Thoracic aorta (tissue), 2 donors: Measurements from ENCODE around the gene ZNF555. TPM values are rescaled to one million over a fixed set of nuclear protein-coding genes. Genes with fewer than 3 reads are reported as not detected.

ENCODE experiments used
- ATAC-seq: fragments of 150-250 bp; one replicate; pipeline ENCODE4 v1.8.0; 2017; ENCODE audit warnings: low read depth; ENCODE audit not compliant: insufficient number of reproducible peaks, low FRiP score
- DNase-seq: peaks from one replicate; pipeline ENCODE4 v3.0.0-alpha.2; 2020; ENCODE audit warnings: low spot score
- H3K27ac ChIP-seq, 2 donors: fragments of 200-600 bp; sonication (generic); 1 replicate in 1 of 2; 2 replicates in 1 of 2; pipeline ENCODE4 v1.5.1; 2016; ENCODE audit warnings: mild to moderate bottlenecking in 2 of 2, moderate library complexity in 2 of 2
- H3K27me3 ChIP-seq: fragments of 200-600 bp; sonication (generic); replicated peaks from 2 replicates; pipeline ENCODE4 v1.6.0; 2016; ENCODE audit warnings: mild to moderate bottlenecking; ENCODE audit not compliant: insufficient read depth
- H3K36me3 ChIP-seq: fragments of 200-600 bp; sonication (generic); one replicate; pipeline ENCODE4 v1.5.1; 2016
- H3K4me1 ChIP-seq, 2 donors: fragments of 200-600 bp; sonication (generic); 1 replicate in 1 of 2; 2 replicates in 1 of 2; pipeline versions ENCODE4 v1.5.1 to v1.6.0; 2016; ENCODE audit warnings: low read depth in 2 of 2, mild to moderate bottlenecking in 1 of 2; ENCODE audit not compliant: control insufficient read depth in 1 of 2
- H3K4me3 ChIP-seq: fragments of 200-600 bp; sonication (generic); 2 replicates; pipeline ENCODE4 v1.5.1; 2016; ENCODE audit warnings: mild to moderate bottlenecking
- H3K9me3 ChIP-seq: fragments of 200-600 bp; sonication (generic); 2 replicates; pipeline ENCODE4 v1.5.1; 2016
- total RNA-seq, 2 donors: library from RNA; depleted of rRNA; stranded (reverse); fragments of >200 nt; gene quantifications; one replicate each; pipeline versions ENCODE4 v1.1.0 to v1.2.3, GENCODE V29; 2016
- TF ChIP-seq, protein P1 (sequence below): fragments of 200-600 bp; sonication (generic); IDR thresholded peaks from one replicate; pipeline ENCODE4 v1.5.1; 2019; ENCODE audit warnings: antibody characterized with exemption

Gene ZNF555
- total RNA-seq, 2 donors from 2014 or later: 5.4 to 12.5 TPM

DNA sequence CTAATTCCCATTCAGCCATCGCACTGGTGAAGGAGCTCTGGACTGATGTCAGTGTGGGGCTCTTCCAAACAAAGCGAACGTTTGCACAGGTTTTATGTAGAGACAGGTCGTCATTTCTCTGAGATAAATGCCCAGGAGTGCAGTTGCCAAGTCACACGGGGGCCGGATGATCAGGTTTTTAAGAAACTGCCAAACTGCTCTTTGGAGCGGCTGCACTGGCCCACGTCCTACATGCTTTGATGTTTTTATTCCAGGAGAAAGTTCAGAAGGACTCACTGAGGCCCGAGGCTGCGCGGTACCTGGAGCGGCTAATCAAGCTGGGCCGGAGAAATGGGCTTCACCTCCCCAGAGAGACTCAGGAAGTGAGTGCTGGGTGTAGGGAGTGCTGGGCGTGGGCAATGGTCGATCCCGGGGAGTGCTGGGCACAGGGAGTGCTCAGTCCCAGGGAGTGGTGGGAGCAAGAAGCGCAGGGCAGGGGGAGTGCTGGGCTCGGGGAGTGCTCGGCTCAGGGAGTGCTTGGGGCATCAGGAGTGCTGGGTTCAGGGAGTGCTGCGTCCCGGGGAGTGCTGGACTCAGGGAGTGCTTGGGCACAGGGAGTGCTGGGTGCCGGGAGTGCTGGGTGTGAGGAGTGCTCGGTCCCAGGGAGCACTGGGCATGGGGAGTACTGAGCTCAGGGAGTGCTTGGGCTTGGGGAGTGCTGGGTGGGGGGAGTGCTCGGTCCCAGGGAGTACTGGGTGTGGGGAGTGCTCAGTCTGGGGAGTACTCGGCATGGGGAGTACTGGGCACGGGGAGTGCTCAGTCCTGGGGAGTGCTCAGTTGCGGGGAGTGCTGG is 45.2 kb upstream of the ZNF555 start:
- Histone ChIP-seq H3K4me3 (no peak overlapping the region), H3K36me3 (peaks cover 4% of the 10 kb centered on the region), H3K27ac (no peak overlapping the region), H3K9me3 (no peaks in the 10 kb centered on the region), H3K27me3 (no peaks in the 10 kb centered on the region), H3K4me1 (no peaks in the 10 kb centered on the region)
- ATAC-seq (no peak), DNase-seq (no peak)
- TF ChIP-seq, protein P1, sequence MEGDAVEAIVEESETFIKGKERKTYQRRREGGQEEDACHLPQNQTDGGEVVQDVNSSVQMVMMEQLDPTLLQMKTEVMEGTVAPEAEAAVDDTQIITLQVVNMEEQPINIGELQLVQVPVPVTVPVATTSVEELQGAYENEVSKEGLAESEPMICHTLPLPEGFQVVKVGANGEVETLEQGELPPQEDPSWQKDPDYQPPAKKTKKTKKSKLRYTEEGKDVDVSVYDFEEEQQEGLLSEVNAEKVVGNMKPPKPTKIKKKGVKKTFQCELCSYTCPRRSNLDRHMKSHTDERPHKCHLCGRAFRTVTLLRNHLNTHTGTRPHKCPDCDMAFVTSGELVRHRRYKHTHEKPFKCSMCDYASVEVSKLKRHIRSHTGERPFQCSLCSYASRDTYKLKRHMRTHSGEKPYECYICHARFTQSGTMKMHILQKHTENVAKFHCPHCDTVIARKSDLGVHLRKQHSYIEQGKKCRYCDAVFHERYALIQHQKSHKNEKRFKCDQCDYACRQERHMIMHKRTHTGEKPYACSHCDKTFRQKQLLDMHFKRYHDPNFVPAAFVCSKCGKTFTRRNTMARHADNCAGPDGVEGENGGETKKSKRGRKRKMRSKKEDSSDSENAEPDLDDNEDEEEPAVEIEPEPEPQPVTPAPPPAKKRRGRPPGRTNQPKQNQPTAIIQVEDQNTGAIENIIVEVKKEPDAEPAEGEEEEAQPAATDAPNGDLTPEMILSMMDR: no peak

DNA sequence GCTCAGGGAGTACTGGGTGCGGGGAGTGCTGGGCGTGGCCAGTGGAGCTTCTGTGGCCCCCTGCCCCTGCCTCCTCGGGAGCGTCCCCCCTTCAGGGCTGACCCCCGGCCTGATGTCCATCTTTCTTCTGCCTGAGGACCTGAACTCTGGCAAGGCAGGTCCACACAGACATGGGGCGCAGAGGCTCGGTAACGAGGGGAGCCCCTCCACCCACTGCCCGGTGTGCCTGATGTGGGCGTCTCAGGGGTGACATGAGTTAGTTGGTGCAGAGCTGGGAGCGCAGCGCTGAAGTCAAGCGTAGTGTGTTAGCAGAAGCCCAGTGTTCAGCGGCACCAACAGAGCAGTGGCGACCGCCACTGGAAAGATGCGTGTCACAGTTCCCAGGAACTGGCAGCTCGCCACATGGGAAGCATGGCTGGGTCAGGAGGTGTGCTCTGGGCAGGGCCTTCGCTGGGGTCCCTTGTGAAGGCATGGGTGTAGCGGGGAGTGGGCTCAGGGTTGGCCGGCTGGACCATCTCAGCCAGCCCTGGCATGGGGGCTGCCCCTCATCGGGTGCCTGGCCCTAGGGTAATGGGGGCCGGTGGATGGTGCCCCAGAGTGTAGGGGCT is 44.5 kb upstream of the ZNF555 start:
- H3K27me3 ChIP-seq: no peaks in the 10 kb centered on the region
- TF ChIP-seq, protein P1: no peak
- H3K9me3 ChIP-seq: no peaks in the 10 kb centered on the region
- ATAC-seq (no peak), DNase-seq (no peak)
- peaks cover 4% of the 10 kb centered on the region for H3K36me3 ChIP-seq
- H3K4me1 ChIP-seq: no peaks in the 10 kb centered on the region
- H3K4me3 ChIP-seq: no peak overlapping the region
- H3K27ac ChIP-seq: no peak overlapping the region

DNA sequence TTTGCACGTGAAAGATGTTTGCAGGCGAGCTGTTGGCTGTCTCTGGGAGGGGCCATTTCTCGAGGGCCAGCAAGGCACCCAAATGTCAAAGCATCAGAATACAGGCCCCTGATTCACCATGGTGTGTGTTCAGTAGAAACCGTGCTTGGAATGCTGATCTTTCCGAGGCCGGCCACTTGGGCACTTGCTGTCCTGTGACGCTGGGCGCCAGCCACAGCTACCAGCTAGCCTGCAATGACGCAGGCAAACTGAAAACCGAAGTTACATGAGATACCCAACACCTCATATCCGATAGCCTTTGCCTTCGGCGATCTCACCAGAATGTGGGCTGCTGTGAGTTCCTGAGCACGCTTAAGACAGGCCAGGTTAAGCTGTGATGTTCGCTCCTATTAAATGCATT is 44.0 kb upstream of the ZNF555 start:
- no peak for DNase-seq
- H3K4me1 ChIP-seq: no peaks in the 10 kb centered on the region
- peaks cover 4% of the 10 kb centered on the region for H3K36me3 ChIP-seq
- ATAC-seq: no peak
- no peak overlapping the region for H3K4me3 ChIP-seq
- TF ChIP-seq, protein P1: no peak
- H3K27me3 ChIP-seq: no peaks in the 10 kb centered on the region
- no peak overlapping the region for H3K27ac ChIP-seq
- H3K9me3 ChIP-seq: no peaks in the 10 kb centered on the region

DNA sequence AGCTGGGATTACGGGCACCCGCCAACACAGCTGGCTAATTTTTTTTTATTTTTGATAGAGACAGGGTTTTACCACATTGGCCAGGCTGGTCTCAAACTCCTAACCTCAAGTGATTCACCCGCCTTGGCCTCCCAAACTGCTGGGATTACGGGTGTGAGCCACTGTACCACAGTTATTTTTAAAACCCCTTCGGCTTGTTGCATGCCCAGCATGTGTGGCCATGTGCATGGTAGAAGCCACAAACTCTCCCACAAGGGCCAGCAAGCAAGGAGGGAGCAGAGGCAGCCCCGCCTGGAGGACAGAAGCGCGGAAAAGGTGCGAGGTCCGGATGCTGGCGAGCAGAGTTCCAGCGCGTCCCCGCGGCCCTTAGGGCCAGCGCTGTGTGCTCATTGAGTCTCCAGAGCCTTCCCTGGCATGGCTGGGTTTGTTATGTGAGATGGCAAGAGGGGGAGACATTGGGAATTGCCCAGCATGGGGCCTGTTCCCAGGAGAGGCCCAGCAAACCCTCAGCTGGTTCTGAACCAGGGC is 43.1 kb upstream of the ZNF555 start:
- ATAC-seq (no peak), DNase-seq (no peak)
- TF ChIP-seq, protein P1: no peak
- Histone ChIP-seq H3K36me3 (peaks cover 13% of the 10 kb centered on the region), H3K27ac (no peak overlapping the region), H3K4me3 (no peak overlapping the region), H3K27me3 (no peaks in the 10 kb centered on the region), H3K9me3 (no peaks in the 10 kb centered on the region), H3K4me1 (no peaks in the 10 kb centered on the region)

DNA sequence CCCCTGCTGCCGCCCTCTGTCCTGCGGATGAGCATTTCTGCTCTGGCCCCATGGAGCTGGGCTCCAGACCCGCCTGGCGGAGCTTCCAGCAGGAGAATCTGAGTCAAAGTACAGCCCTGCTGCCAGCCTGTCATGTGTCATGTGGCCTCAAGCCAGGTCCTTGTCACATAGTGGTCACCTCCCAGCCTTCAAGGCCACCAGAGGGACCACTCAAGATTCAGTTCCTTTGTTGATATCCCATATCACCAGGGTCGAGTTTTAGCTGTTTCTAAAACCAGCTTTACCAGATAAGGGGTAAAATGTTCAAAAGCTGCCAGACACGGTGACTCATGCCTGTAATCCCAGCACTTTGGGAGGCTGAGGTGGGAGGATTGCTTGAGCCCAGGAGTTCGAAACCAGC is 42.5 kb upstream of the ZNF555 start:
- no peaks in the 10 kb centered on the region for H3K4me1 ChIP-seq
- ATAC-seq: no peak
- no peak for DNase-seq
- no peak overlapping the region for H3K4me3 ChIP-seq
- TF ChIP-seq, protein P1: no peak
- no peak overlapping the region for H3K27ac ChIP-seq
- no peaks in the 10 kb centered on the region for H3K9me3 ChIP-seq
- no peaks in the 10 kb centered on the region for H3K27me3 ChIP-seq
- peaks cover 13% of the 10 kb centered on the region for H3K36me3 ChIP-seq
